HepG2 (cell line): Measurements from ENCODE around the gene SNX12. TPM values are rescaled to one million over a fixed set of nuclear protein-coding genes. Genes with fewer than 3 reads are reported as not detected.

ENCODE experiments used
- ATAC-seq: fragments of 200-7000 bp; cut with Tn5 transposase; 3 replicates; pipeline ENCODE4 v1.9.1; 2020; ENCODE audit warnings: mild to moderate bottlenecking, moderate library complexity
- BruUV-seq: library from RNA; stranded (reverse); fragments of 400-500 nt; replicated peaks from 2 replicates; lab custom pipeline; 2021; lab: Mats Ljungman, UMichigan
- CTCF ChIA-PET: fragments of 300-600 bp; formaldehyde crosslinking; extraction: SDS; loops from one replicate; lab custom pipeline; 2021; ENCODE audit warnings: low total read pairs, inconsistent platforms, low intra/inter-chr PET ratio; lab: Yijun Ruan, JAX
- POLR2A ChIA-PET: fragments of 350-600 bp; sonication (Branson Sonifier 250); formaldehyde crosslinking; loops from one replicate; lab custom pipeline; 2020; ENCODE audit warnings: antibody characterized with exemption, inconsistent platforms; lab: Yijun Ruan, JAX
- DNase-seq: peaks from one replicate; pipeline ENCODE4 v3.0.0-alpha.2; 2015; ENCODE audit warnings: low spot score
- FAIRE-seq: peaks from 3 replicates; lab custom pipeline; 2011; peaks lifted over from hg19 to GRCh38; lab: Jason Lieb, UNC
- H2AFZ ChIP-seq: one replicate; pipeline ENCODE4 v1.6.1; 2011; ENCODE audit warnings: low read length, inconsistent platforms
- H3K27ac ChIP-seq: fragments of 300-600 bp; 3 replicates; pipeline ENCODE4 v1.8.0; 2011; ENCODE audit warnings: mixed run types, mild to moderate bottlenecking, mixed read lengths, low read length, inconsistent platforms; ENCODE audit not compliant: insufficient read depth; ENCODE audit errors: extremely low read length
- H3K27me3 ChIP-seq, 2 experiments: fragments of 200-600 bp in 1 of 2; 2 replicates in 1 of 2; 3 replicates in 1 of 2; pipeline versions ENCODE4 v1.6.0 to v1.8.0; 2011; ENCODE audit warnings: low read length in 2 of 2, mild to moderate bottlenecking in 2 of 2, moderate library complexity in 2 of 2, inconsistent platforms in 1 of 2; ENCODE audit not compliant: insufficient read depth in 2 of 2, control insufficient read depth in 1 of 2
- H3K36me3 ChIP-seq, 2 experiments: fragments of 200-600 bp in 1 of 2; replicated peaks in 1 of 2; 2 replicates in 1 of 2; 3 replicates in 1 of 2; pipeline versions ENCODE4 v1.5.1 to v1.8.0; 2011; ENCODE audit warnings: low read length in 2 of 2, inconsistent platforms in 1 of 2; ENCODE audit not compliant: insufficient read depth in 2 of 2, control insufficient read depth in 1 of 2
- H3K4me1 ChIP-seq: 2 replicates; pipeline ENCODE4 v1.5.1; 2012; ENCODE audit warnings: low read length, inconsistent platforms; ENCODE audit not compliant: insufficient read depth
- H3K4me2 ChIP-seq: 2 replicates; pipeline ENCODE4 v1.6.0; 2011; ENCODE audit warnings: low read depth, low read length, inconsistent platforms
- H3K4me3 ChIP-seq, 3 experiments: fragments of 200-600 bp in 1 of 3; sonication (generic), shearing (Covaris generic) in 1 of 3; replicated peaks in 1 of 3; 2 replicates each; pipeline ENCODE4 v1.5.1; 2011 to 2016; ENCODE audit warnings: low read length in 3 of 3, inconsistent platforms in 2 of 3, low read depth in 2 of 3, mild to moderate bottlenecking in 2 of 3, control low read depth in 1 of 3, mixed read lengths in 1 of 3; ENCODE audit not compliant: insufficient read depth in 1 of 3
- H3K79me2 ChIP-seq: one replicate; pipeline ENCODE4 v1.6.1; 2011; ENCODE audit warnings: low read length, inconsistent platforms; ENCODE audit not compliant: insufficient read depth
- H3K9ac ChIP-seq: 2 replicates; pipeline ENCODE4 v1.6.0; 2011; ENCODE audit warnings: mild to moderate bottlenecking, low read depth, low read length, inconsistent platforms; ENCODE audit not compliant: insufficient read depth
- H3K9me3 ChIP-seq: 2 replicates; pipeline ENCODE4 v1.5.1; 2012; ENCODE audit warnings: mild to moderate bottlenecking, low read length
- H4K20me1 ChIP-seq: 2 replicates; pipeline ENCODE4 v1.6.0; 2011; ENCODE audit warnings: inconsistent platforms, mild to moderate bottlenecking, low read length, moderate library complexity; ENCODE audit not compliant: insufficient read depth
- BCL6 ChIP-seq: IDR thresholded peaks from 2 replicates; pipeline ENCODE4 v1.6.1; 2016; ENCODE audit warnings: missing genetic modification reagents, missing compliant biosample characterization
- CHD2 ChIP-seq: IDR thresholded peaks from 2 replicates; pipeline ENCODE4 v1.6.1; 2011; ENCODE audit warnings: low read depth, low read length, improper control_type of control experiment
- DMAP1 ChIP-seq: IDR thresholded peaks from 2 replicates; pipeline ENCODE4 v1.6.1; 2016
- KAT7 ChIP-seq: IDR thresholded peaks from 2 replicates; pipeline ENCODE4 v1.6.1; 2018; ENCODE audit warnings: borderline replicate concordance, missing compliant biosample characterization
- MIER3 ChIP-seq: IDR thresholded peaks from 2 replicates; pipeline ENCODE4 v1.6.1; 2016; ENCODE audit warnings: missing compliant biosample characterization, borderline replicate concordance
- NR2F1 ChIP-seq, 2 experiments: fragments of 450-650 bp in 1 of 2; formaldehyde crosslinking in 1 of 2; IDR thresholded peaks; 2 replicates each; pipeline versions ENCODE4 v1.5.0 to v1.6.1; 2016 to 2020; ENCODE audit warnings: mild to moderate bottlenecking in 1 of 2, missing compliant biosample characterization in 1 of 2, missing genetic modification reagents in 1 of 2, moderate library complexity in 1 of 2
- RFX1 ChIP-seq: fragments of 450-650 bp; IDR thresholded peaks from 2 replicates; pipeline ENCODE4 v1.6.1; 2017
- SAFB2 ChIP-seq: sonication (generic); formaldehyde crosslinking; IDR thresholded peaks from 2 replicates; pipeline ENCODE4 v1.5.1; 2020; ENCODE audit warnings: missing genetic modification reagents, low read depth, mild to moderate bottlenecking, borderline replicate concordance
- SIN3B ChIP-seq: fragments of 150-350 bp; IDR thresholded peaks from 2 replicates; pipeline ENCODE4 v1.6.1; 2014; ENCODE audit warnings: low read length
- SMAD9 ChIP-seq: sonication (generic); formaldehyde crosslinking; IDR thresholded peaks from 2 replicates; pipeline ENCODE4 v1.5.1; 2020; ENCODE audit warnings: mild to moderate bottlenecking, missing genetic modification reagents
- SP5 ChIP-seq: IDR thresholded peaks from 2 replicates; pipeline ENCODE4 v1.6.1; 2016; ENCODE audit warnings: low read depth, borderline replicate concordance
- ZBTB49 ChIP-seq: sonication (generic); formaldehyde crosslinking; IDR thresholded peaks from 2 replicates; pipeline ENCODE4 v1.4.0; 2020; ENCODE audit warnings: missing genetic modification reagents, borderline replicate concordance
- ZFP36 ChIP-seq: fragments of 150-350 bp; IDR thresholded peaks from 2 replicates; pipeline ENCODE4 v1.6.1; 2018; ENCODE audit warnings: borderline replicate concordance, low read length, low read depth; ENCODE audit not compliant: partially characterized antibody
- ZFP36L1 ChIP-seq: sonication (generic); formaldehyde crosslinking; IDR thresholded peaks from 2 replicates; pipeline ENCODE4 v1.8.0; 2022; ENCODE audit warnings: mild to moderate bottlenecking, missing genetic modification reagents, moderate library complexity
- ZFP82 ChIP-seq: sonication (generic); formaldehyde crosslinking; IDR thresholded peaks from 2 replicates; pipeline ENCODE4 v1.5.1; 2020; ENCODE audit warnings: mild to moderate bottlenecking, missing genetic modification reagents, borderline replicate concordance
- ZKSCAN5 ChIP-seq: sonication (generic); formaldehyde crosslinking; IDR thresholded peaks from 2 replicates; pipeline ENCODE4 v1.5.1; 2020; ENCODE audit warnings: mild to moderate bottlenecking, missing genetic modification reagents
- ZNF317 ChIP-seq: sonication (generic); formaldehyde crosslinking; IDR thresholded peaks from 2 replicates; pipeline ENCODE4 v1.5.0; 2020; ENCODE audit warnings: mild to moderate bottlenecking, missing genetic modification reagents
- ZNF691 ChIP-seq: sonication (generic); formaldehyde crosslinking; IDR thresholded peaks from 2 replicates; pipeline ENCODE4 v1.4.0; 2020; ENCODE audit warnings: missing genetic modification reagents, low read depth, mild to moderate bottlenecking, borderline replicate concordance
- ZNF776 ChIP-seq: sonication (generic); formaldehyde crosslinking; IDR thresholded peaks from 2 replicates; pipeline ENCODE4 v1.4.0; 2020; ENCODE audit warnings: mild to moderate bottlenecking, missing genetic modification reagents
- WGBS: methylation state at CpG from one replicate; pipeline ENCODE4 v1.1.6; 2017; ENCODE audit warnings: low lambda C conversion rate; 5-methylcytosine and 5-hydroxymethylcytosine counted together
- in situ Hi-C: cut with HindIII; loops from 2 replicates; pipeline ENCODE4 v1.10.0; 2017; ENCODE audit warnings: low pct_unique_long_range_greater_than_20kb; ENCODE audit not compliant: extremely low pct_ligation_motif_present
- intact Hi-C: fragments of 100-400 bp; cut with micrococcal nuclease; formaldehyde crosslinking; loops from one replicate; pipeline ENCODE4 v1.10.0; 2022; ENCODE audit not compliant: unreplicated experiment
- polyA plus RNA-seq, 8 experiments: library from polyadenylated mRNA; depleted of rRNA in 3 of 8; stranded (reverse) in 7 of 8; unstranded in 1 of 8; fragments of >200 nt; fragmentation: Illumina TruSeq in 4 of 8; extraction: Trizol in 4 of 8; gene quantifications; 2 replicates each; pipeline versions ENCODE4 v1.2.1 to v1.2.3, GENCODE V29; 2011 to 2016; ENCODE audit warnings: low read depth in 4 of 8, missing spikeins in 1 of 8, mixed read lengths in 1 of 8; ENCODE audit not compliant: insufficient read depth in 1 of 8
- total RNA-seq, 5 experiments: library from RNA; depleted of rRNA; stranded (reverse); fragments of >200 nt; fragmentation: Illumina TruSeq; extraction: Trizol; gene quantifications; 2 replicates each; pipeline ENCODE4 v1.2.3, GENCODE V29; 2016; ENCODE audit warnings: low read depth in 1 of 5
- TF ChIP-seq, protein P1 (sequence below): sonication (generic); formaldehyde crosslinking; IDR thresholded peaks from 2 replicates; pipeline ENCODE4 v1.4.0; 2020; ENCODE audit warnings: missing genetic modification reagents

SNX12 gene
- total and polyA plus RNA-seq, 2 of the 13 experiments (the other 11 are each of a cell fraction or from before 2014, with no cell fraction given) = 30.3 to 42.2 TPM

DNA sequence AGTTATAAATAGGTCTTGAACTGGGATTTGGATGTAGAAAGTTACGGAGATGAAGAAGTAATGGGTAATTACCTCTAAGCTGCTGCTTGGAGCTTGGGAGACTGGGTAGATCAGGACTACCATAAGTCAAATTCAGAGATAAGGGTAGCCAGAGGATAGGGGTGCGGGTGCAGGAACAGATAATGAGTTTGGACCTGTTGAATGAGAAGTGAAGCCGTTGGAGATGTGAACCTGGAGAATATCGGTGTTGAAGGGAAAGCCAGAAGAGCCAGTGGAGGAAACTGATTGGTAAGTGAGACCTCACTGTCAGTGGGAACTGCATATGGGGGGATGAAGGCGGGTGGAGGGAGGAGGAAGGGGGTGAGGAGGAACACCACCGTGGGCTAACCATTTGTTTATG is 26.9 kb upstream of the SNX12 start:
- Histone ChIP-seq H4K20me1 (no peaks in the 10 kb centered on the region), H3K9me3 (no peaks in the 10 kb centered on the region), H3K9ac (peak overlapping the region; percentile 66), H3K4me2 (peak overlapping the region; percentile 83), H3K27me3 (no peaks in the 10 kb centered on the region; a peak in 1 of 5 replicates), H3K79me2 (no peaks in the 10 kb centered on the region), H3K36me3 (no peaks in the 10 kb centered on the region), H3K27ac (peak overlapping the region; percentile 44), H3K4me3 (peak overlapping the region; percentile 66 to 75 (median 73)), H2AFZ (no peak overlapping the region), H3K4me1 (peaks cover 29% of the 10 kb centered on the region)
- DNase-seq (no peak), FAIRE-seq (no peak), ATAC-seq (no peak)
- TSS peak; percentile 95 for BruUV-seq
- TF ChIP-seq ZFP82 = no peak
- no peak for TF ChIP-seq ZFP36
- TF ChIP-seq, protein P1, sequence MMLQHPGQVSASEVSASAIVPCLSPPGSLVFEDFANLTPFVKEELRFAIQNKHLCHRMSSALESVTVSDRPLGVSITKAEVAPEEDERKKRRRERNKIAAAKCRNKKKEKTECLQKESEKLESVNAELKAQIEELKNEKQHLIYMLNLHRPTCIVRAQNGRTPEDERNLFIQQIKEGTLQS (CRISPR knock-in tag) = no peak
- TF ChIP-seq MIER3 (CRISPR knock-in tag) = no peak
- TF ChIP-seq NR2F1 (CRISPR knock-in tag; IDR thresholded peaks at IDR 0.05) = no peak
- no peak for TF ChIP-seq SIN3B
- TF ChIP-seq ZKSCAN5 (CRISPR knock-in tag) = no peak
- no peak for TF ChIP-seq ZNF317 (CRISPR knock-in tag)
- TF ChIP-seq KAT7 (CRISPR knock-in tag) = no peak
- TF ChIP-seq SMAD9 (CRISPR knock-in tag) = no peak
- no peak for TF ChIP-seq SAFB2 (CRISPR knock-in tag)
- TF ChIP-seq BCL6 (CRISPR knock-in tag) = no peak
- TF ChIP-seq ZNF776 (CRISPR knock-in tag) = no peak
- no peak for TF ChIP-seq CHD2
- TF ChIP-seq ZNF691 = no peak
- TF ChIP-seq ZFP36L1 (CRISPR knock-in tag) = no peak
- no peak for TF ChIP-seq ZBTB49
- TF ChIP-seq RFX1 = no peak
- TF ChIP-seq SP5 (CRISPR knock-in tag) = no peak
- no peak for TF ChIP-seq DMAP1 (CRISPR knock-in tag)
- in situ Hi-C loops = no loop called here
- intact Hi-C loops = loop anchor here (5.0 kb wide), 1 partner anchor 87 kb away; no protein-coding TSS in a partner anchor
- 52% methylated on average over 6 of the region's 6 CpGs for WGBS
- POLR2A ChIA-PET = no interaction called here
- CTCF ChIA-PET = no interaction called here
